ENCODE data around the gene DYNC1I1. TPM values are rescaled to one million over a fixed set of nuclear protein-coding genes. Genes with fewer than 3 reads are reported as not detected.

Gene DYNC1I1
- total and polyA plus RNA-seq, 4 donors = 0.28 to 0.67 (median 0.39) TPM

- Histone ChIP-seq H3K4me1 (ENCODE audit: control insufficient read depth in 4 of 4, insufficient read depth in 4 of 4, low read length in 3 of 4) (peaks cover 0 to 1% (median 0%) of the 10 kb centered on the region in 4 donors), H3K27ac (ENCODE audit: low read depth in 1 of 2, low read length in 2 of 2) (no peak overlapping the region), H3K27me3 (ENCODE audit: control insufficient read depth in 4 of 4, insufficient read depth in 4 of 4, low read length in 3 of 4) (no peaks in the 10 kb centered on the region), H3K9me3 (ENCODE audit: control insufficient read depth in 4 of 4, low read length in 3 of 4) (no peaks in the 10 kb centered on the region), H3K4me3 (ENCODE audit: low read depth in 1 of 3, low read length in 3 of 3) (no peak overlapping the region), H3K9ac (ENCODE audit: low read depth in 1 of 2, low read length in 2 of 2) (no peak overlapping the region), H3K36me3 (ENCODE audit: control insufficient read depth in 4 of 4, insufficient read depth in 3 of 4, low read depth in 1 of 4, low read length in 3 of 4) (no peaks in the 10 kb centered on the region)
- no peak for DNase-seq (ENCODE audit: low spot score)
- 91% methylated on average over 2 of the region's 2 CpGs for WGBS
- no peak for TF ChIP-seq NR2F2 (IDR thresholded peaks at IDR 0.05)
- TF ChIP-seq MAX (IDR thresholded peaks at IDR 0.05) = no peak
- TF ChIP-seq RAD21 (IDR thresholded peaks at IDR 0.05) = no peak
- TF ChIP-seq HNF4A (conservative IDR thresholded peaks at IDR 0.05) = no peak
- TF ChIP-seq EGR1 (IDR thresholded peaks at IDR 0.05; ENCODE audit: low read depth in 2 of 2) = no peak
- TF ChIP-seq YY1 (IDR thresholded peaks at IDR 0.05) = no peak
- TF ChIP-seq ATF3 (IDR thresholded peaks at IDR 0.05) = no peak
- no peak for TF ChIP-seq FOXA2 (IDR thresholded peaks at IDR 0.05)
- no peak for TF ChIP-seq JUND (IDR thresholded peaks at IDR 0.05)
- TF ChIP-seq FOXA1 (IDR thresholded peaks at IDR 0.05) = no peak
- TF ChIP-seq ZBTB33 (IDR thresholded peaks at IDR 0.05) = no peak
- TF ChIP-seq SP1 (IDR thresholded peaks at IDR 0.05) = no peak
- no peak for TF ChIP-seq REST (IDR thresholded peaks at IDR 0.05)
- TF ChIP-seq GABPA (IDR thresholded peaks at IDR 0.05 in 1 of 2, conservative IDR thresholded peaks at IDR 0.05 in 1 of 2) = no peak
- TF ChIP-seq TAF1 (conservative IDR thresholded peaks at IDR 0.05) = no peak
- no peak for TF ChIP-seq RXRA (IDR thresholded peaks at IDR 0.05)
Observed at GRCh38 chr7:95993380-95993779, 221.0 kb downstream of the DYNC1I1 start.

GRCh38 chr7:95996174-95996573, 223.8 kb downstream of the DYNC1I1 start:
- peaks cover 0 to 1% (median 0%) of the 10 kb centered on the region in 4 donors for H3K4me1 ChIP-seq (ENCODE audit: control insufficient read depth in 4 of 4, insufficient read depth in 4 of 4, low read length in 3 of 4)
- no peaks in the 10 kb centered on the region for H3K9me3 ChIP-seq (ENCODE audit: control insufficient read depth in 4 of 4, low read length in 3 of 4)
- no peak overlapping the region for H3K9ac ChIP-seq (ENCODE audit: low read depth in 1 of 2, low read length in 2 of 2)
- DNase-seq (ENCODE audit: low spot score) = no peak
- no peak overlapping the region for H3K27ac ChIP-seq (ENCODE audit: low read depth in 1 of 2, low read length in 2 of 2)
- H3K4me3 ChIP-seq (ENCODE audit: low read depth in 1 of 3, low read length in 3 of 3) = no peak overlapping the region
- WGBS = 77% methylated on average over 5 of the region's 5 CpGs
- TF ChIP-seq MAX (IDR thresholded peaks at IDR 0.05) (no peak), JUND (IDR thresholded peaks at IDR 0.05) (no peak), HNF4A (conservative IDR thresholded peaks at IDR 0.05) (no peak), RXRA (IDR thresholded peaks at IDR 0.05) (no peak), SP1 (IDR thresholded peaks at IDR 0.05) (no peak), REST (IDR thresholded peaks at IDR 0.05) (no peak), YY1 (IDR thresholded peaks at IDR 0.05) (no peak), RAD21 (IDR thresholded peaks at IDR 0.05) (no peak), TAF1 (conservative IDR thresholded peaks at IDR 0.05) (no peak), FOXA1 (IDR thresholded peaks at IDR 0.05) (no peak), ATF3 (IDR thresholded peaks at IDR 0.05) (no peak), GABPA (IDR thresholded peaks at IDR 0.05 in 1 of 2, conservative IDR thresholded peaks at IDR 0.05 in 1 of 2) (no peak), NR2F2 (IDR thresholded peaks at IDR 0.05) (no peak), HNF4G (IDR thresholded peaks at IDR 0.05) (no peak)
- H3K36me3 ChIP-seq (ENCODE audit: control insufficient read depth in 4 of 4, insufficient read depth in 3 of 4, low read depth in 1 of 4, low read length in 3 of 4) = no peaks in the 10 kb centered on the region
- no peaks in the 10 kb centered on the region for H3K27me3 ChIP-seq (ENCODE audit: control insufficient read depth in 4 of 4, insufficient read depth in 4 of 4, low read length in 3 of 4)
